Activated CD4-positive, CD25-positive, alpha-beta regulatory T cell treated with anti-CD3 and anti-CD28 coated beads, Interleukin-2, amount 50 U/mL, for 72 hours (primary cell): ENCODE data around the gene SLX4IP.

Source experiments
- DNase-seq: peaks from one replicate; pipeline ENCODE4 v3.0.0; 2021

SLX4IP gene

GRCh38 chr20:10467681-10468339, 32.7 kb downstream of the SLX4IP start:
- DNase-seq, result no peak

- no peak for DNase-seq
These were observed 33.3 kb downstream of the SLX4IP start for GRCh38 chr20:10468340-10468845.

- DNase-seq, result no peak
These were observed 34.0 kb downstream of the SLX4IP start for GRCh38 chr20:10469056-10469455.

- DNase-seq, result no peak
These were observed 34.5 kb downstream of the SLX4IP start for GRCh38 chr20:10469599-10469998.

GRCh38 chr20:10470276-10470675, 35.2 kb downstream of the SLX4IP start:
- no peak for DNase-seq

- no peak for DNase-seq
These were observed 37.8 kb downstream of the SLX4IP start for GRCh38 chr20:10472871-10473270.

- DNase-seq, result no peak
These were observed 39.6 kb downstream of the SLX4IP start for GRCh38 chr20:10474606-10475184.

- no peak for DNase-seq
These were observed 40.1 kb downstream of the SLX4IP start for GRCh38 chr20:10475225-10475624.

GRCh38 chr20:10476319-10476724, 41.2 kb downstream of the SLX4IP start:
- DNase-seq, result no peak

- DNase-seq, result no peak
These were observed 43.1 kb downstream of the SLX4IP start for GRCh38 chr20:10478205-10478604.

GRCh38 chr20:10478930-10479329, 43.8 kb downstream of the SLX4IP start:
- DNase-seq, result no peak

- no peak for DNase-seq
These were observed 46.6 kb downstream of the SLX4IP start for GRCh38 chr20:10481676-10482075.

- no peak for DNase-seq
These were observed 48.6 kb downstream of the SLX4IP start for GRCh38 chr20:10483691-10484090.

GRCh38 chr20:10487142-10488136, 52.3 kb downstream of the SLX4IP start:
- no peak for DNase-seq

- DNase-seq, result no peak
These were observed 53.4 kb downstream of the SLX4IP start for GRCh38 chr20:10488534-10488933.

- no peak for DNase-seq
These were observed 54.7 kb downstream of the SLX4IP start for GRCh38 chr20:10489853-10490252.

- DNase-seq, result no peak
These were observed 55.2 kb downstream of the SLX4IP start for GRCh38 chr20:10490257-10490656.

GRCh38 chr20:10490706-10491105, 55.6 kb downstream of the SLX4IP start:
- DNase-seq, result no peak

- DNase-seq, result no peak
These were observed 57.0 kb downstream of the SLX4IP start for GRCh38 chr20:10492065-10492464.

GRCh38 chr20:10492844-10493243, 57.7 kb downstream of the SLX4IP start:
- DNase-seq, result no peak

- no peak for DNase-seq
These were observed 60.1 kb downstream of the SLX4IP start for GRCh38 chr20:10495173-10495572.

GRCh38 chr20:10496465-10496864, 61.4 kb downstream of the SLX4IP start:
- no peak for DNase-seq

GRCh38 chr20:10497283-10497682, 62.2 kb downstream of the SLX4IP start:
- DNase-seq, result no peak

- no peak for DNase-seq
These were observed 62.7 kb downstream of the SLX4IP start for GRCh38 chr20:10497791-10498190.
